Caki2 (cell line): ENCODE data around the gene FBXO48. TPM values are rescaled to one million over a fixed set of nuclear protein-coding genes. Genes with fewer than 3 reads are reported as not detected.
A peak's percentile ranks its signal among the peaks of the same experiment; 100 is the strongest.
"Not testable (repeated sequence)": the region's sequence is repeated elsewhere in the genome, so short reads cannot be mapped to it uniquely, and the experiment has no call there.

Experiments used
- DNase-seq: peaks from one replicate; pipeline ENCODE4 v3.0.0-alpha.2; 2015; ENCODE audit warnings: low read depth
- in situ Hi-C: cut with HindIII; loops from 2 replicates; pipeline ENCODE4 v1.10.0; 2016; ENCODE audit warnings: low sequenced_read_pairs, low pct_unique_long_range_greater_than_20kb, mixed read lengths
- total RNA-seq: library from RNA; depleted of rRNA; stranded (reverse); fragments of >200 nt; shearing (Covaris generic); gene quantifications from 2 replicates; pipeline ENCODE4 v1.2.3, GENCODE V29; 2014; ENCODE audit warnings: low replicate concordance

FBXO48 gene
- total RNA-seq, 1 experiment from 2014 or later, result 0.44 TPM

GRCh38 chr2:68447118-68447517, 20.0 kb downstream of the FBXO48 start:
- no peak for DNase-seq
- in situ Hi-C loops, result no loop called here

GRCh38 chr2:68446425-68446824, 20.7 kb downstream of the FBXO48 start:
- in situ Hi-C loops, DNase-seq: not testable (repeated sequence)

- in situ Hi-C loops, result no loop called here
- DNase-seq, result no peak
Observed at GRCh38 chr2:68441994-68442322, 25.1 kb downstream of the FBXO48 start.

- peak; percentile 53 for DNase-seq
- in situ Hi-C loops, result no loop called here
Observed at GRCh38 chr2:68441179-68441993, 25.7 kb downstream of the FBXO48 start.

- no peak for DNase-seq
- in situ Hi-C loops, result no loop called here
Observed at GRCh38 chr2:68438455-68439303, 28.4 kb downstream of the FBXO48 start.

- in situ Hi-C loops, result no loop called here
Observed at GRCh38 chr2:68436270-68436669, 30.8 kb downstream of the FBXO48 start.

GRCh38 chr2:68435615-68436014, 31.5 kb downstream of the FBXO48 start:
- in situ Hi-C loops, result no loop called here
- no peak for DNase-seq

More at GRCh38 chr2:68436270-68436669, 30.8 kb downstream of the FBXO48 start:
- no peak for DNase-seq

- in situ Hi-C loops, result no loop called here
- DNase-seq, result no peak
Observed at GRCh38 chr2:68434981-68435380, 32.1 kb downstream of the FBXO48 start.

GRCh38 chr2:68432696-68433658, 34.1 kb downstream of the FBXO48 start:
- in situ Hi-C loops, result no loop called here
- no peak for DNase-seq

GRCh38 chr2:68431316-68431972, 35.6 kb downstream of the FBXO48 start:
- DNase-seq, result no peak
- in situ Hi-C loops, result no loop called here

GRCh38 chr2:68429311-68429826, 37.7 kb downstream of the FBXO48 start:
- no peak for DNase-seq
- in situ Hi-C loops, result no loop called here

- DNase-seq, result no peak
- in situ Hi-C loops, result no loop called here
Observed at GRCh38 chr2:68428746-68429145, 38.3 kb downstream of the FBXO48 start.

- DNase-seq, result no peak
- in situ Hi-C loops, result no loop called here
Observed at GRCh38 chr2:68428126-68428525, 39.0 kb downstream of the FBXO48 start.

- peak; percentile 10 for DNase-seq
- in situ Hi-C loops, result no loop called here
Observed at GRCh38 chr2:68426848-68427579, 40.1 kb downstream of the FBXO48 start.

- in situ Hi-C loops, result no loop called here
Observed at GRCh38 chr2:68426446-68426845, 40.6 kb downstream of the FBXO48 start.

GRCh38 chr2:68425503-68425902, 41.6 kb downstream of the FBXO48 start:
- in situ Hi-C loops, result no loop called here
- no peak for DNase-seq

More at GRCh38 chr2:68426446-68426845, 40.6 kb downstream of the FBXO48 start:
- no peak for DNase-seq
